CD1c-positive myeloid dendritic cell (primary cell): Measurements from ENCODE around the gene IGF1R.
A peak's percentile ranks its signal among the peaks of the same experiment; 100 is the strongest.

Experiments
- DNase-seq: peaks from one replicate; pipeline ENCODE4 v3.0.0-alpha.2; 2016; ENCODE audit errors: extremely low spot score

IGF1R gene

GRCh38 chr15:98745650-98746374 lies 97.5 kb downstream of the IGF1R start:
- peak; percentile 13 for DNase-seq

- DNase-seq, result no peak
These were observed 98.2 kb downstream of the IGF1R start for GRCh38 chr15:98746375-98747155.

- DNase-seq, result no peak
These were observed 103.4 kb downstream of the IGF1R start for GRCh38 chr15:98751767-98752166.

- peak; percentile 38 for DNase-seq
These were observed 105.7 kb downstream of the IGF1R start for GRCh38 chr15:98753726-98754656.

GRCh38 chr15:98754657-98755022 lies 106.3 kb downstream of the IGF1R start:
- DNase-seq, result no peak

GRCh38 chr15:98755138-98755537 lies 106.8 kb downstream of the IGF1R start:
- DNase-seq, result no peak

- DNase-seq, result no peak
These were observed 107.4 kb downstream of the IGF1R start for GRCh38 chr15:98755781-98756180.

GRCh38 chr15:98758224-98758623 lies 109.9 kb downstream of the IGF1R start:
- DNase-seq, result no peak

GRCh38 chr15:98759277-98759676 lies 110.9 kb downstream of the IGF1R start:
- no peak for DNase-seq

GRCh38 chr15:98760112-98760826 lies 111.9 kb downstream of the IGF1R start:
- no peak for DNase-seq

GRCh38 chr15:98760975-98761374 lies 112.6 kb downstream of the IGF1R start:
- no peak for DNase-seq

GRCh38 chr15:98763179-98763578 lies 114.8 kb downstream of the IGF1R start:
- DNase-seq, result no peak

- no peak for DNase-seq
These were observed 116.0 kb downstream of the IGF1R start for GRCh38 chr15:98764291-98764690.

- DNase-seq, result no peak
These were observed 117.3 kb downstream of the IGF1R start for GRCh38 chr15:98765610-98766009.

- no peak for DNase-seq
These were observed 119.4 kb downstream of the IGF1R start for GRCh38 chr15:98767692-98768091.

GRCh38 chr15:98769867-98770266 lies 121.5 kb downstream of the IGF1R start:
- no peak for DNase-seq

GRCh38 chr15:98770984-98771383 lies 122.6 kb downstream of the IGF1R start:
- DNase-seq, result no peak

- no peak for DNase-seq
These were observed 123.2 kb downstream of the IGF1R start for GRCh38 chr15:98771541-98771940.

GRCh38 chr15:98772895-98773294 lies 124.6 kb downstream of the IGF1R start:
- no peak for DNase-seq

GRCh38 chr15:98773616-98774015 lies 125.3 kb downstream of the IGF1R start:
- DNase-seq, result no peak

GRCh38 chr15:98774756-98775497 lies 126.6 kb downstream of the IGF1R start:
- no peak for DNase-seq
